HL-60 (cell line): ENCODE results near the gene ZDHHC21.

Experiments used
- GABPA ChIP-seq: IDR thresholded peaks from 2 replicates; pipeline ENCODE4 v1.6.1; 2012; ENCODE audit warnings: low read depth
- POLR2AphosphoS5 ChIP-seq: IDR thresholded peaks from 2 replicates; pipeline ENCODE4 v1.6.1; 2012; ENCODE audit warnings: low read depth
- TF ChIP-seq, protein P1 (sequence below): IDR thresholded peaks from one replicate; pipeline ENCODE4 v1.5.1; 2011; ENCODE audit warnings: low read length, control low read depth, inconsistent platforms; ENCODE audit not compliant: insufficient read depth
- TF ChIP-seq, protein P2 (sequence below): IDR thresholded peaks from 2 replicates; pipeline ENCODE4 v1.6.1; 2012; ENCODE audit warnings: low read depth; ENCODE audit not compliant: insufficient replicate concordance

DNA sequence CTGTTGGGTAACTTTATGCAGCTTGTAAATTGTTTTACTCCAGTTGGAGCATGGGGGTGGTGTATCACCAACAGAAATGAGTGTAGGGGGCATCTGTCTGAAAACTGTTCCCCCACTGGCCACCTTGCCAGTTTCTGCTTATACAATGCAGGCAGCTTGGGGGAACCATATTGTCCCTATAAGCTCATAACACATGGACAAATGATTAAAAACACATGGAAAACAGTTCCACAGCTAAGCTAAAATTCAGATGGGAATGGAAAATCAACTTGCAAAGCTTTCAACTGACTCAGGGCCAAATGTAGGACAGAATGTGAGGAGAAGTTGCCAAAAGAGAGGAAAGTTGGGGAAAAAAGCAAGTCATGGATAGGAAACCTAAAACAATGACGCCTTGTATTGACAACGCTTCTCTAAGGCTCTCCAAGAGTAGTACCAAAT, 37.2 kb upstream of the ZDHHC21 start:
- TF ChIP-seq, protein P1, sequence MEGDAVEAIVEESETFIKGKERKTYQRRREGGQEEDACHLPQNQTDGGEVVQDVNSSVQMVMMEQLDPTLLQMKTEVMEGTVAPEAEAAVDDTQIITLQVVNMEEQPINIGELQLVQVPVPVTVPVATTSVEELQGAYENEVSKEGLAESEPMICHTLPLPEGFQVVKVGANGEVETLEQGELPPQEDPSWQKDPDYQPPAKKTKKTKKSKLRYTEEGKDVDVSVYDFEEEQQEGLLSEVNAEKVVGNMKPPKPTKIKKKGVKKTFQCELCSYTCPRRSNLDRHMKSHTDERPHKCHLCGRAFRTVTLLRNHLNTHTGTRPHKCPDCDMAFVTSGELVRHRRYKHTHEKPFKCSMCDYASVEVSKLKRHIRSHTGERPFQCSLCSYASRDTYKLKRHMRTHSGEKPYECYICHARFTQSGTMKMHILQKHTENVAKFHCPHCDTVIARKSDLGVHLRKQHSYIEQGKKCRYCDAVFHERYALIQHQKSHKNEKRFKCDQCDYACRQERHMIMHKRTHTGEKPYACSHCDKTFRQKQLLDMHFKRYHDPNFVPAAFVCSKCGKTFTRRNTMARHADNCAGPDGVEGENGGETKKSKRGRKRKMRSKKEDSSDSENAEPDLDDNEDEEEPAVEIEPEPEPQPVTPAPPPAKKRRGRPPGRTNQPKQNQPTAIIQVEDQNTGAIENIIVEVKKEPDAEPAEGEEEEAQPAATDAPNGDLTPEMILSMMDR: no peak
- TF ChIP-seq, protein P2, sequence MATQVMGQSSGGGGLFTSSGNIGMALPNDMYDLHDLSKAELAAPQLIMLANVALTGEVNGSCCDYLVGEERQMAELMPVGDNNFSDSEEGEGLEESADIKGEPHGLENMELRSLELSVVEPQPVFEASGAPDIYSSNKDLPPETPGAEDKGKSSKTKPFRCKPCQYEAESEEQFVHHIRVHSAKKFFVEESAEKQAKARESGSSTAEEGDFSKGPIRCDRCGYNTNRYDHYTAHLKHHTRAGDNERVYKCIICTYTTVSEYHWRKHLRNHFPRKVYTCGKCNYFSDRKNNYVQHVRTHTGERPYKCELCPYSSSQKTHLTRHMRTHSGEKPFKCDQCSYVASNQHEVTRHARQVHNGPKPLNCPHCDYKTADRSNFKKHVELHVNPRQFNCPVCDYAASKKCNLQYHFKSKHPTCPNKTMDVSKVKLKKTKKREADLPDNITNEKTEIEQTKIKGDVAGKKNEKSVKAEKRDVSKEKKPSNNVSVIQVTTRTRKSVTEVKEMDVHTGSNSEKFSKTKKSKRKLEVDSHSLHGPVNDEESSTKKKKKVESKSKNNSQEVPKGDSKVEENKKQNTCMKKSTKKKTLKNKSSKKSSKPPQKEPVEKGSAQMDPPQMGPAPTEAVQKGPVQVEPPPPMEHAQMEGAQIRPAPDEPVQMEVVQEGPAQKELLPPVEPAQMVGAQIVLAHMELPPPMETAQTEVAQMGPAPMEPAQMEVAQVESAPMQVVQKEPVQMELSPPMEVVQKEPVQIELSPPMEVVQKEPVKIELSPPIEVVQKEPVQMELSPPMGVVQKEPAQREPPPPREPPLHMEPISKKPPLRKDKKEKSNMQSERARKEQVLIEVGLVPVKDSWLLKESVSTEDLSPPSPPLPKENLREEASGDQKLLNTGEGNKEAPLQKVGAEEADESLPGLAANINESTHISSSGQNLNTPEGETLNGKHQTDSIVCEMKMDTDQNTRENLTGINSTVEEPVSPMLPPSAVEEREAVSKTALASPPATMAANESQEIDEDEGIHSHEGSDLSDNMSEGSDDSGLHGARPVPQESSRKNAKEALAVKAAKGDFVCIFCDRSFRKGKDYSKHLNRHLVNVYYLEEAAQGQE: no peak
- TF ChIP-seq GABPA (no peak), POLR2AphosphoS5 (no peak)
